Measurements from ENCODE around the gene NCL.

DNA sequence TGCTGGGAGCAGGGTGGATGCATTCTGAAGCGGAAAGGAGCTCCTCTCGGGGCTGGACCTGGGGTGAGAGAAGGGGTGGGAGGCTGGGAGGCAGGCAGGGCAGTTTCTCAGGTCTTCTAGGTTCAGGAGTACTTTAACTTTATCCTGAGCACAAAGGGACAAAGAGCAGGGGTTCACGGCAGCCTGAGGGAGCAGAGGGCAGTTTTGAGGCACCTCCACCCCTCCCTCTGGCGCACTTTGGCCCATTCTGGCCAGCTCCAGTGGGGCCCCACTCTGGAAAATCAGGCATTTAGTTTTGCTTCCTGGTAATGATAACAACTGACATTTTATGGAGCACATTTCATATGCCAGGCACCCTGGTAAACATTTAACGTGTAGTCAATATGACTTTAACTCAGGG is 54.5 kb downstream of the NCL start:
- TF ChIP-seq CTCF (IDR thresholded peaks at IDR 0.05) (no peak), EP300 (IDR thresholded peaks at IDR 0.05) (no peak)

Data from ovary (tissue), 3 donors.